ENCODE results near the gene SERPINA6. TPM values are rescaled to one million over a fixed set of nuclear protein-coding genes. Genes with fewer than 3 reads are reported as not detected.
"Not testable (repeated sequence)": the region's sequence is repeated elsewhere in the genome, so short reads cannot be mapped to it uniquely, and the experiment has no call there.

SERPINA6 gene
- total RNA-seq, 1 experiment from 2014 or later, result not detected

DNA sequence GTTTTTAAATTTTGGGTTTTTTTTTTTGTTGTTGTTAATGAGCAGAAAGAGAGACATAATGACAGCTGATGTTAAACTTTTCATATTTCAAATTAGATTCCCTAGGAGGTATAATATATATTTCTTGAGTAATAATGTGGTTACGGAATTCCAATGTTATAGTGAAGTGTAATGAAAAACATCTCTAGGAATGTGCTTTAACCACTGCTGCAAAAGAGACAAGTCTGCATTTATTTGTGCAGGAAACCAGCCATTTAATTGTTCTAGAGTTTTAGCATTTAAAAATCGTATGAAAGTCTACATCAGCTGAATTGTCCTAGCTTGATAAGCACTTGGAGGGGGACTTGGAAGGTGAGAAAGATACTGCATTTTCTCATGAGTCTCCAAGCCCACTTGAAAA lies 44.4 kb downstream of the SERPINA6 start:
- intact Hi-C loops (cut with micrococcal nuclease; ENCODE audit: unreplicated experiment), result no loop called here
- BruUV-seq (replicated peaks), result no TSS peak

GRCh38 chr14:94276898-94277561 lies 46.1 kb downstream of the SERPINA6 start:
- in situ Hi-C loops (cut with HindIII; ENCODE audit: low pct_unique_long_range_greater_than_20kb, low sequenced_read_pairs); DNase-seq (ENCODE audit: low read depth, low spot score); BruUV-seq (replicated peaks); H3K27me3 ChIP-seq (ENCODE audit: control insufficient read depth, insufficient read depth, low read length); H3K9me3 ChIP-seq (ENCODE audit: control insufficient read depth, insufficient read depth, low read depth, low read length); H3K4me3 ChIP-seq (ENCODE audit: low read depth in 2 of 2, low read length in 2 of 2); H3K4me1 ChIP-seq (ENCODE audit: control insufficient read depth, insufficient read depth, low read length); H3K27ac ChIP-seq (ENCODE audit: low read length); intact Hi-C loops (cut with micrococcal nuclease; ENCODE audit: unreplicated experiment); POLR2A ChIA-PET; H3K36me3 ChIP-seq (ENCODE audit: control insufficient read depth, insufficient read depth, low read length); ATAC-seq; CTCF ChIA-PET: not testable (repeated sequence)

More for the DNA sequence above, 44.4 kb downstream of the SERPINA6 start:
- in situ Hi-C loops (cut with HindIII; ENCODE audit: low pct_unique_long_range_greater_than_20kb, low sequenced_read_pairs), result no loop called here
- no peak for DNase-seq (ENCODE audit: low read depth, low spot score)
- H3K27me3 ChIP-seq (ENCODE audit: control insufficient read depth, insufficient read depth, low read length), result no peaks in the 10 kb centered on the region
- POLR2A ChIA-PET, result no interaction called here
- no peak overlapping the region for H3K27ac ChIP-seq (ENCODE audit: low read length)
- H3K4me3 ChIP-seq (ENCODE audit: low read depth in 2 of 2, low read length in 2 of 2), result no peak overlapping the region
- TF ChIP-seq TCF7L2 (IDR thresholded peaks at IDR 0.05; ENCODE audit: low read depth, low read length), result no peak
- no peak for TF ChIP-seq POLR2AphosphoS5 (IDR thresholded peaks at IDR 0.05; ENCODE audit: low read depth, low read length)
- TF ChIP-seq, protein P1, sequence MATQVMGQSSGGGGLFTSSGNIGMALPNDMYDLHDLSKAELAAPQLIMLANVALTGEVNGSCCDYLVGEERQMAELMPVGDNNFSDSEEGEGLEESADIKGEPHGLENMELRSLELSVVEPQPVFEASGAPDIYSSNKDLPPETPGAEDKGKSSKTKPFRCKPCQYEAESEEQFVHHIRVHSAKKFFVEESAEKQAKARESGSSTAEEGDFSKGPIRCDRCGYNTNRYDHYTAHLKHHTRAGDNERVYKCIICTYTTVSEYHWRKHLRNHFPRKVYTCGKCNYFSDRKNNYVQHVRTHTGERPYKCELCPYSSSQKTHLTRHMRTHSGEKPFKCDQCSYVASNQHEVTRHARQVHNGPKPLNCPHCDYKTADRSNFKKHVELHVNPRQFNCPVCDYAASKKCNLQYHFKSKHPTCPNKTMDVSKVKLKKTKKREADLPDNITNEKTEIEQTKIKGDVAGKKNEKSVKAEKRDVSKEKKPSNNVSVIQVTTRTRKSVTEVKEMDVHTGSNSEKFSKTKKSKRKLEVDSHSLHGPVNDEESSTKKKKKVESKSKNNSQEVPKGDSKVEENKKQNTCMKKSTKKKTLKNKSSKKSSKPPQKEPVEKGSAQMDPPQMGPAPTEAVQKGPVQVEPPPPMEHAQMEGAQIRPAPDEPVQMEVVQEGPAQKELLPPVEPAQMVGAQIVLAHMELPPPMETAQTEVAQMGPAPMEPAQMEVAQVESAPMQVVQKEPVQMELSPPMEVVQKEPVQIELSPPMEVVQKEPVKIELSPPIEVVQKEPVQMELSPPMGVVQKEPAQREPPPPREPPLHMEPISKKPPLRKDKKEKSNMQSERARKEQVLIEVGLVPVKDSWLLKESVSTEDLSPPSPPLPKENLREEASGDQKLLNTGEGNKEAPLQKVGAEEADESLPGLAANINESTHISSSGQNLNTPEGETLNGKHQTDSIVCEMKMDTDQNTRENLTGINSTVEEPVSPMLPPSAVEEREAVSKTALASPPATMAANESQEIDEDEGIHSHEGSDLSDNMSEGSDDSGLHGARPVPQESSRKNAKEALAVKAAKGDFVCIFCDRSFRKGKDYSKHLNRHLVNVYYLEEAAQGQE (IDR thresholded peaks at IDR 0.05; ENCODE audit: insufficient read depth in 1 of 2, low read depth in 2 of 2, low read length in 1 of 2), result no peak
- TF ChIP-seq SIN3A (IDR thresholded peaks at IDR 0.05; ENCODE audit: borderline replicate concordance, insufficient read depth, low read depth, low read length), result no peak
- TF ChIP-seq CTCF (IDR thresholded peaks at IDR 0.05), result no peak
- no peaks in the 10 kb centered on the region for H3K4me1 ChIP-seq (ENCODE audit: control insufficient read depth, insufficient read depth, low read length)
- CTCF ChIA-PET, result no interaction called here
- H3K36me3 ChIP-seq (ENCODE audit: control insufficient read depth, insufficient read depth, low read length), result no peaks in the 10 kb centered on the region
- no peaks in the 10 kb centered on the region for H3K9me3 ChIP-seq (ENCODE audit: control insufficient read depth, insufficient read depth, low read depth, low read length)
- no peak for ATAC-seq

- Histone ChIP-seq H3K4me1 (ENCODE audit: control insufficient read depth, insufficient read depth, low read length) (no peaks in the 10 kb centered on the region), H3K9me3 (ENCODE audit: control insufficient read depth, insufficient read depth, low read depth, low read length) (no peaks in the 10 kb centered on the region), H3K27me3 (ENCODE audit: control insufficient read depth, insufficient read depth, low read length) (no peaks in the 10 kb centered on the region), H3K27ac (ENCODE audit: low read length) (no peak overlapping the region), H3K36me3 (ENCODE audit: control insufficient read depth, insufficient read depth, low read length) (no peaks in the 10 kb centered on the region), H3K4me3 (ENCODE audit: low read depth in 2 of 2, low read length in 2 of 2) (no peak overlapping the region)
- CTCF ChIA-PET, result no interaction called here
- DNase-seq (ENCODE audit: low read depth, low spot score) (no peak), ATAC-seq (no peak)
- BruUV-seq (replicated peaks), result no TSS peak
- TF ChIP-seq SIN3A (IDR thresholded peaks at IDR 0.05; ENCODE audit: borderline replicate concordance, insufficient read depth, low read depth, low read length), result no peak
- TF ChIP-seq, protein P1 (IDR thresholded peaks at IDR 0.05; ENCODE audit: insufficient read depth in 1 of 2, low read depth in 2 of 2, low read length in 1 of 2), result no peak
- TF ChIP-seq POLR2AphosphoS5 (IDR thresholded peaks at IDR 0.05; ENCODE audit: low read depth, low read length), result no peak
- TF ChIP-seq TCF7L2 (IDR thresholded peaks at IDR 0.05; ENCODE audit: low read depth, low read length), result no peak
- no peak for TF ChIP-seq CTCF (IDR thresholded peaks at IDR 0.05)
- intact Hi-C loops (cut with micrococcal nuclease; ENCODE audit: unreplicated experiment) (no loop called here), in situ Hi-C loops (cut with HindIII; ENCODE audit: low pct_unique_long_range_greater_than_20kb, low sequenced_read_pairs) (no loop called here)
- POLR2A ChIA-PET, result no interaction called here
These were observed 54.0 kb downstream of the SERPINA6 start for GRCh38 chr14:94269156-94269555.
